Right forelimb (tissue), 1 donor: ENCODE data around the gene CHRM5.
A peak's percentile ranks its signal among the peaks of the same experiment; 100 is the strongest.
"Not testable (repeated sequence)": the region's sequence is repeated elsewhere in the genome, so short reads cannot be mapped to it uniquely, and the experiment has no call there.

Source experiments
- DNase-seq: peaks from one replicate; pipeline ENCODE4 v3.0.0-alpha.2; 2018

The CHRM5 gene

GRCh38 chr15:33994005-33994615 is 25.8 kb downstream of the CHRM5 start:
- no peak for DNase-seq

GRCh38 chr15:33995666-33996065 is 27.4 kb downstream of the CHRM5 start:
- not testable (repeated sequence) for DNase-seq

DNA sequence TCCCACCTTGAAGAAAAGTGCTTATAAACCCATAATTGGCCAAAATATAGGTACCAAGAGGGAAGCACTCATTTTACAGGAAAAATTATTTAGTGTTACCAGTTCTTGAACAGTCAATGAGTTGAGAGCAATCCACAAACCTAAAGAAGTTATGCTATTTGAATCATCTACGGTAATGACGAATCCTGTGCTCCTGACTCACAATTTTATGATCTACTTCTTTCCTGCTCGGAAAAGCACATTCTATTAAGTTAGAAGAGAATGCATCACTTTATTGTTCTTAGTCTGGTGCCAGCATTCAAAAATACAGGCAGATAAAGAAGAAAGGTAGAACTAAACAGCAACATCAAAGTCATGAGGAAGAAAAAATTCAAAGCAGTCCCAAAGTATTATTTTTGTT is 33.2 kb downstream of the CHRM5 start:
- no peak for DNase-seq

- no peak for DNase-seq
These were observed 38.1 kb downstream of the CHRM5 start for GRCh38 chr15:34006381-34006780.

- no peak for DNase-seq
These were observed 41.4 kb downstream of the CHRM5 start for GRCh38 chr15:34009656-34010055.

- DNase-seq: no peak
These were observed 42.6 kb downstream of the CHRM5 start for GRCh38 chr15:34010921-34011320.

- DNase-seq: no peak
These were observed 43.2 kb downstream of the CHRM5 start for GRCh38 chr15:34011481-34011880.

DNA sequence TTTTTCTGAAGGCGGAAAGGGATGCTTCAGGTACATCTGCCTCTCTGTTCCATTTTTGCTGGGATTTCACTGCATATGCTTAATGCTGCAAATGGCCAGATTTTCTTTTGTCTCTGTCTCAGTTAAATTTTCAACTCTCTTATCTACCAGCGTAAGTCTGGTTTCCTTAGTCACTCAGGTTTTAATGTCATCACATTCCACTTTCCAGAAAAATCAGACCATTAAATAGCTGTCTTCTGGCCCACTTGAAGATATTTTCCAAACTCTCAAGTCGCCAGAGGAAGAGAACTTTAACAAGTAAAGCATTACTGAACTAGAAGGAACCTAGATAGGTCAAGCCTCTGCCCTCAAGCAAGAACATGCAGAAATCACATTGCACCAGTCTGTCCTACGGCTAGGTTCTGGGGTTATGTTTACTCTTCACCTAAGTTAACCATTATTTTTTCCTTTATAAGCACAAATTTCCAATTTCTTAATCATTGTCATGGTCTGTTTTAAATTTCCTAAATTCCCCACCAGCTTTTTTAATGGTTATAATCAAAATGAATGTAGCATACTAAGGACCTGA is 44.2 kb downstream of the CHRM5 start:
- DNase-seq: no peak

DNA sequence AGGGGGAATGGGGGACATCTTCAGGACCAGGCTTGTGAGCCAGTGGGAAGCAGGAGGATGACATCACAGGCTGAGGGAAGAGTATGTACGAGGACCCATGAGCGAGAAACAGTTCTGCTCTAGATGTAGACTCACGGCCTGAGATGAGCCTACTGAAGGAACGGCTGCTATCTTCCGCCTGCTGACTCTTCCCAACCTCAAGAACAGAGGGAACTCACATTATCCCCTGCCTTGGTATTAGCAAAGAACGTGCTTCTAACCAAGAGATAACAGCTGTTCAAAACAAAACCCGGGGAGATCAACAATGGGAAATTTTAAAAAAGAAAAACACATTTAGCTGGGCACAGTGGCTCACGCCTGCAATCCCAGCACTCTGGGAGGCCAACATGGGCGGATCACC is 45.4 kb downstream of the CHRM5 start:
- DNase-seq: no peak

DNA sequence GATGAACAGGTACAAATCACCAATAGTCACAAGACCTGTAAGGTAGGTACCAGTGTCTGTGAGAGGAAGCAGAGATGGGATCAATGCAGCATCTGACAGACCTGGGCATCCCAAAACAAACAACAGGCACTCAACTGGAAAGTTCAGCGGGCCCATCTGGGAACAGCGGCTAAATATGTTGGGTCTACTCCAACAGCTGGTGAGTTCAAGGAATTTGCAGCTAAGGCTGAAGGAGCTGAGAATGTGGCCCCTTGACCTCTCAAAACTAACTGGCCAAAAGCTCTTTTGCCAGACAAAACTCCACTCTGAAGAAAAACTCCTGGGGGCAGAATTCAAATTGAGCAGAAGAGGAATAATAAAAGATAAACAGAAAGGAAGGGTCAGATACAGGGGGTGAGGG is 46.3 kb downstream of the CHRM5 start:
- DNase-seq: no peak

GRCh38 chr15:34018021-34018645 is 49.8 kb downstream of the CHRM5 start:
- no peak for DNase-seq

DNA sequence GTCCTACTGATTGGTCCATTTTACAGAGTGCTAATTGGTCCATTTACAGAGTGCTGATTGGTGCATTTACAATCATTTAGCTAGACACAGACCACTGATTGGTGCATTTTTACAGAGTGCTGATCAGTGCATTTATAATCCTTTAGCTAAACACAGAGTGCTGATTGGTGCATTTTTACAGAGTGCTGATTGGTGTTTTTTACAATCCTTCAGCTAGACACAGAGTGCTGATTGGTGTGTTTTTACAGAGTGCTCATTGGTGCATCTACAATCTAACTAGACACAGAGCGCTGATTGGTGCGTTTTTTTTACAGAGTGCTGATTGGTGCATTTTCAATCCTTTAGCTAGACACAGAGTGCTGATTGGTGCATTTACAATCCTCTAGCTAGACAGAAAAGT is 50.4 kb downstream of the CHRM5 start:
- not testable (repeated sequence) for DNase-seq

GRCh38 chr15:34019369-34019990 is 51.2 kb downstream of the CHRM5 start:
- DNase-seq: no peak

- DNase-seq: no peak
These were observed 55.6 kb downstream of the CHRM5 start for GRCh38 chr15:34023907-34024306.

DNA sequence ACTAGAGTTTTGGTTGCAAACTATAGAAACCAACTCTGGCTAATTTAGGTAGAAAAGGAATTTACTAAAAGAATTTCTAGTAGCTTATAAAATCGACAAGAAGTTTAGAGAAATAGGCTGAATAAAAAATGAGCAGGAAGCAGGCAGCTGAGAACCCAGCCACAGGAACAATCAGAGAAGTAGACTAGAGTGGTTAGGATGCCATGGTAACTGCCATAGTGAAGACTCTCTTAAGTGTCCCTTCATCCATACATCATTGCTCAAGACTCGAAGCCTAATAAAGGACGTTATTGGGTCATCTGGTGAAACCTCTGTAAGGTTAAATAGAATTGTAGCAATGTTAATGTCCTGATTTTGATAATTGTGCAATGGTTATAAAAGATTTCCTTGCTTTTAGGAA is 57.0 kb downstream of the CHRM5 start:
- no peak for DNase-seq

DNA sequence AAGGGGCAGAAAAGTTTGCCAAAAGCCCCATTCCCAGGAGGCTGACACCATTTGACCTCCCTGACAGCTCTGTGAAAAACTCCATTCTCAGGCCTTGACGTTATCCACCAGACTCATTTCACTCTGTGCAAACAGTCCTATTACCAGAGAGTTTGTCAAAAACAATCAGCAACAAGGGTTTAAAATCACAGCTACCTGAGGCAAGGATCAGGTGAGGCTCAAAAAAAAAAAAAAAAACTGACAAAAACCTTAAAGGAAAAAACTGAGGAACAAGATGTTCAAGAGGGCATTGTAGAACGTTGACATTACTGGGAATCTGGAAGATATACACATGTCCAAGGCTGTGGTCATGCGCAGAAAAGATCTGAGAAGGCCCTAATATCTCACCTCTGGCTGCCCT is 59.3 kb downstream of the CHRM5 start:
- no peak for DNase-seq

DNA sequence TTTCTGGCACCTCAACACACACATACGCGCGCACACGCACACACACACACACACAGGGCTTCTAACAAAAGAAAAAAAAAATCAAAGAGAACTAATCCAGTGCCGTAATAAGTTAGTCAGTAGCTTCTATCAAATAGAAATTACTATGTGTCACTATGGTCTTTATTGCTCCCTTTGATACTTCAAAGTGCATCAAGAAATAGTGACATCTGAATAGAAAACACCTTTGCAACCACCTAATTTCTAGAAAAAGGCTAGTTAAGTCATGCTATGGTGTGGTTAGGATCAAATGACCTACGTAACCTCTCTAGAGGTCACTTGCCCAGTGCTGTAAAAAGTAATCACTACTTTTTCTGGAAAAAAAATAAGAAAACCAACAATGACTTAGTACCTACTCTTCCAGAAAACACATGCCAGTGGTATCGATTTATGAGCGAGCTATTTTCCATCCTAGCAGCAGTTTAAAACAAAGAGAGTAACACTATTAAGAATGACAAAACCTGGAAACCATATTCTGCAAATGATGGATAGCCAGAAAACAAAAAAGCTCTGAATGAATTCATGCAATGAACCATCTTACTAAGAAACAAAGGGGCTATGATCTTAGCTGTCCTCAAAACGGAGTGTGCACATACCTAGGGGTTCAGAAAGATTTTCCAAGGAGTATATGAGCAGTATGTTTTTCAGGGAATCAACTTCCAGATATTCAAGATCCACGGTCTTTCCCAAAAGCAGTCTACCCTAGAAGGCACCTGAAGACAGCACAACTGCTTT is 63.9 kb downstream of the CHRM5 start:
- no peak for DNase-seq

GRCh38 chr15:34038023-34038870 is 70.0 kb downstream of the CHRM5 start:
- DNase-seq: peak; percentile 90

GRCh38 chr15:34038871-34039789 is 70.8 kb downstream of the CHRM5 start, which contains the start of gene AVEN:
Gene AVEN (minus strand): TSS chr15:34039204. CDS start chr15:34039046, 158 bp downstream.
- DNase-seq: no peak

GRCh38 chr15:34039790-34040113 is 71.5 kb downstream of the CHRM5 start:
- DNase-seq: no peak

- DNase-seq: no peak
These were observed 75.1 kb downstream of the CHRM5 start for GRCh38 chr15:34043391-34043790.
